HG03064 (cell line): ENCODE measurements around the gene ADAMTS6.
"Not testable (repeated sequence)": the region's sequence is repeated elsewhere in the genome, so short reads cannot be mapped to it uniquely, and the experiment has no call there.

Experiments
- ATAC-seq: cut with Tn5 transposase; IDR thresholded peaks from one replicate; pipeline ENCODE4 v1.9.1; 2021; ENCODE audit warnings: low read depth; ENCODE audit not compliant: unreplicated experiment

Gene ADAMTS6, protein sequence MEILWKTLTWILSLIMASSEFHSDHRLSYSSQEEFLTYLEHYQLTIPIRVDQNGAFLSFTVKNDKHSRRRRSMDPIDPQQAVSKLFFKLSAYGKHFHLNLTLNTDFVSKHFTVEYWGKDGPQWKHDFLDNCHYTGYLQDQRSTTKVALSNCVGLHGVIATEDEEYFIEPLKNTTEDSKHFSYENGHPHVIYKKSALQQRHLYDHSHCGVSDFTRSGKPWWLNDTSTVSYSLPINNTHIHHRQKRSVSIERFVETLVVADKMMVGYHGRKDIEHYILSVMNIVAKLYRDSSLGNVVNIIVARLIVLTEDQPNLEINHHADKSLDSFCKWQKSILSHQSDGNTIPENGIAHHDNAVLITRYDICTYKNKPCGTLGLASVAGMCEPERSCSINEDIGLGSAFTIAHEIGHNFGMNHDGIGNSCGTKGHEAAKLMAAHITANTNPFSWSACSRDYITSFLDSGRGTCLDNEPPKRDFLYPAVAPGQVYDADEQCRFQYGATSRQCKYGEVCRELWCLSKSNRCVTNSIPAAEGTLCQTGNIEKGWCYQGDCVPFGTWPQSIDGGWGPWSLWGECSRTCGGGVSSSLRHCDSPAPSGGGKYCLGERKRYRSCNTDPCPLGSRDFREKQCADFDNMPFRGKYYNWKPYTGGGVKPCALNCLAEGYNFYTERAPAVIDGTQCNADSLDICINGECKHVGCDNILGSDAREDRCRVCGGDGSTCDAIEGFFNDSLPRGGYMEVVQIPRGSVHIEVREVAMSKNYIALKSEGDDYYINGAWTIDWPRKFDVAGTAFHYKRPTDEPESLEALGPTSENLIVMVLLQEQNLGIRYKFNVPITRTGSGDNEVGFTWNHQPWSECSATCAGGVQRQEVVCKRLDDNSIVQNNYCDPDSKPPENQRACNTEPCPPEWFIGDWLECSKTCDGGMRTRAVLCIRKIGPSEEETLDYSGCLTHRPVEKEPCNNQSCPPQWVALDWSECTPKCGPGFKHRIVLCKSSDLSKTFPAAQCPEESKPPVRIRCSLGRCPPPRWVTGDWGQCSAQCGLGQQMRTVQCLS (N-terminal part only)

DNA sequence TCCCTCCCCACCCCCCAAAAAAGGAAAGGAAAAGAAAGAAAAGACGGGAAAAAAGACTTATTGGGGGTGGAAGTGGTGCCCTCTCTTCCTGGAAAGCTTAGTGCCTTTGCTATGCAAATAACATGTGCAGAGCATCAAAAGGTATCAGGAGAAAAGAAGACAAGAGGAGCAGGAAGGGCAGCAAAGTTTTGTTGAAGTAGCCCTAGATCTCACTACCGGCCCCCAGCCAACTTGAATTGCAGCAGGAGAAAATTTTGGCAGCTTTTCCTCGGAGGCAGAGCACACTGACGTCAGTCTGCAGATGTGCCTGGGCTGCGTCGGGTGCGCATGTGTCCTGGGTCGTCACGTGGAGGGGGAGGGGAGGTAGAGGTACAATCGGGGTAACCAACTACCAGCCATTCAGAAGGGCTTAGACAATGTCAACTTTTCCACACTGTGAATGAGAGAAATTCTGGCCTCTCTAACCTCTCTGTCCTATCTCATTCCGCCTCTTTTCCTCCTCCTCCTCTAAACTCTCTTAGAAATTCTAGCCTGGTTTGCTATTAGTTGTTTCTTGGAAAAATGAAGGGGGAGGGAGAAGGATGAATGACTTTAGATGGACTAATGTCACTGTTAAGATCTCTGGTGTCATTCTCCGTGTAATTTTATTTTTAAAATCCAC lies at the start of gene ADAMTS6:
TSS of gene ADAMTS6 (minus strand) at position 286 of the 661 bp plus-strand sequence. CDS start 8,247 bp downstream, outside the sequence.
- ATAC-seq = peak; percentile 72

DNA sequence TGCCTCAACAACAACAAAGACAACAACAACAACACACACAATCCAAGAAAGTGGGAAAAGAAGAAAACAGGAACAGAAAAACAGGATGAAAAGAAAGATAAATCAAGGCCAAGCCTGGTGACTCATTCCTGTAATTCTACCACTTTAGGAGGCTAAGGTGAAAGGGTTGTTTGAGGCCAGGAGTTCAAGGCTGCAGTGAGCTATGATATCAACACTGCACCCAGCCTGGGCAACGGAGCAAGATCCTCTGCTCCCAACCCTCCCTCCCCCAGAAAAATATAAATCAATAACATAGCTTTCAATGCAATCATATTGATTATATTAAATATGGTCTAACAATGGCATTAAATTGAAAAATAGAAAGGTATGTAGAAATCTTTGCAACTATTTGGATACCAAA lies 49.2 kb upstream of the ADAMTS6 start:
- no peak for ATAC-seq

DNA sequence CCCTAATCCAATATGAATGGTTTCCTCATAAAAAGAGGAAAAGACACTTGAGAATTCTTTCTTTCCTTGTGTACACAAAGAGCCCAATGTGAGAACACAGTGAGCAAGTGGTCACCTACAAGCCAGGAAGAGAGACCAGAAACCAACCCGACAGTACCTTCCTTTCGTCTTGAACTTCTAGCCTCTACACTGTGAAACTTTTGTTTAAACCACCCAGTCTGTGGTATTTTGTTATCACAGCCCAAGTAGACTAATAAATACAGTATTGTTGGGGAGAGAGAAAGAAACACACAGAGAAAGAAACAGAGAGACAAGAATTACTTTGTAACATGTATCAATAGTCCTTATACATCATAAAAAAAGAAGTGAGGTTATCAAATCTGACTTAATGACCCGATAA lies 44.0 kb upstream of the ADAMTS6 start:
- no peak for ATAC-seq

DNA sequence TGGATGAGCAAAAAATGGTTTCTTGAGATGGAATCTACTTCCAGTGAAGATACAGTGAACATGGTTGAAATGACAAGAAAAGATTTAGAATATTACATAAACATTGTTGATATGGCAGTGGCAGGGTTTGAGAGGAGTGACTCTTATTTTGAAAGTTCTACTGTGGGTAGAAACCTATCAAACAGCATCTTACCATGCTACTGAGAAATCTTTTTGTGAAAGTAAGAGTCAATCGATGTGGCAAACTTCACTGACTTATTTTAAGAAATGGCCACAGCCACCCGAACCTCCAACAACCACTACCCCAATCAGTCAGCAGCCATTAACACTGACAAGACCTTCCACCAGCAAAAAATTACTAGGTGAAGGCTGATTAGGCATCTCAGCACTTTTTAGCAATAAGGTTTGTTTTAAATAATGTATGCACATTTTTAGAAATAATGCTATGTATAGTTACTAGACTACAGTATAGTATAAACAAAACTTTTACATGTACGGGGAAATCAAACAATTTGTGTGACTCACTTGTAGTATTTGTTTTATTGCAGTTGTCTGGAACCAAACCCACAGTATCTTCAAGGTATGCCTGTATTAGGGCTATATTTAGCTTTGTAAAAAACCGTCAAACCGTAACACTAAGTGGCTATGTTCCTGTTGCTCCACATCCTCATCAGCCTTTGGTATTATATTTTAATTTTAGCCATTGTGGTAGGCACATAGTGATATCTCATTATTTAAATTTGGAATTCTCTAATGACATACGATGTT lies 30.6 kb upstream of the ADAMTS6 start:
- ATAC-seq = no peak

DNA sequence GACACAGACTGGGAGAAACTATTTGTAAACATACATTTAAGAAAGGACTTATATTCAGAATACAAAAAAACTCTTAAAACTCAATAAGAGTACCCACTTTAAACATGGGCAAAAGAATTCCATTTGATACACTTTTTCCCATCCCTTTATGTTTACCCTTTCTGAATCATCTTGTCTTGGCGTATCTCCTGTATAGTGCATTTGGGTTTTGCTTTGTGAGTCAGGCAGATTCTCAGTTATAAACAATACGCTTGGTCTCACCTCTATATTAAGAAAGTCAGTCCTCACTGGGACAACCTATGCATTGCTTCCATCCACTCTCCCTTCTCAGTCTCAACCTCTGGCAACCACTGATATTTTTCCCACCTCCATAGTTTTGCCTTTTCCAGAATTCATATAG lies 27.3 kb upstream of the ADAMTS6 start:
- no peak for ATAC-seq

DNA sequence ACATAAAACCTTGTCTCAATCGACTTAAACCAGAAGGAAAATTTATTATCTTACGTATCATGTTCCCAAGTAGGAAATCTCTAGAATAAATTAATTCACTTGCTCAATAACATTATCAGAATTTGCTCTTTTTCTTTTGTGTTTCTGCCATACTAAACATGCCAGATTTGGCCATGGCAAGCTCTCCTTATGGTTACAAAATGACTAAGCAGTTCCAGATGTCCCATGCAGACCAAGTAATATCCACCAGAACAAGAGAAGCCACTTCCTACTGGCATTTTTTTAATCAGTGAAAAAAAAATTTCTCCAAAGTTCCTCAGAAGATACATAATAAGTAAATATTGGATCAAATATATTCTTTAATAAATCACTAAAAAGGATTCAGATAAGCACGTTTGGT lies 25.2 kb upstream of the ADAMTS6 start:
- no peak for ATAC-seq

DNA sequence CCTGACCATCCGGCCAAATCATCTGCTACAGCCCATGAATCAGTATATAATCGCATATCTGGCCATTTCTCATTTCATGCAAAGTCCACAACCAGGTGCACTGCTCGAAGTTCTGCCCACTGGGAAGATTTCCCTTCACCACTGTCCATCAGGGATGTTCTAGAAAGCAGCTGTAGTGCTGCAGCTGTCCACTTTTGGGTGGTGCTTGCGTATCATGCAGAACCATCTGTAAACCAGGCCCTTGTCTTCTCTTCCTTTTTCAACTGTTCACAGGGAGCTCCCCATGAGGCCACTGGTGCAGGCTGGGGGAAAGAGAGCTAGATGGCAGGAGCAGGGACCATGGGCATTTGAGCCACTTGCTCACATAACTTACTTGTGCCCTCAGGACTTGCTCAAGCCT lies 7.4 kb upstream of the ADAMTS6 start:
- no peak for ATAC-seq

DNA sequence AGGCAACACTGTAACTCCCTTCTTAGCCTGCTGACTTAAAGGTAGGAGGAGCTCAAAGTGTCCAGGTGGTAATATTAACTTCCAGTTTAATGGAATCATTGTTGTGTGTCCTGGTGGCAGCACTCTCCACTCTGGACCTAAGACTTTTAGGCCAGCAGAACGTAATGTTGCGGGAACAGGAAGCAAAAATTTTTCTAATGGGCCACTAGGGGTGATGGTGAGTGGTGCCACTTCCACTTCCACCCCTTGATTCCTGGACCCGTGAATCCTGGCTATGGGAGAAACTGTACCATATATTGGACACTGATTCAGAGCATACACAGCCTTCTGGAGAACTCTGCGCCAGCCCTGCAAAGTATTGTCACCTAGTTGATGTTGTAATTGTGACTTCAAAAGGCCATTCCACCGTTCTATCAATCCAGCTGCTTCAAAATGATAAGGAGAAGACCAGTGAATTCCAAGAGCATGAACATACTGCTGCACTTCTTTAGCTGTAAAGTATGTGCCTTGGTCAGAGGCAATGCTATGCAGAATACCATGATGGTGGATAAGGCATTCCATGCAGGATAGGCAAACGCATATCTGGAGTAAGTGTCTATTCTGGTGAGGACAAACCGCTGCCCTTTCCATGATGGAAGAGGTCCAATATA lies 6.4 kb upstream of the ADAMTS6 start:
- ATAC-seq = not testable (repeated sequence)

DNA sequence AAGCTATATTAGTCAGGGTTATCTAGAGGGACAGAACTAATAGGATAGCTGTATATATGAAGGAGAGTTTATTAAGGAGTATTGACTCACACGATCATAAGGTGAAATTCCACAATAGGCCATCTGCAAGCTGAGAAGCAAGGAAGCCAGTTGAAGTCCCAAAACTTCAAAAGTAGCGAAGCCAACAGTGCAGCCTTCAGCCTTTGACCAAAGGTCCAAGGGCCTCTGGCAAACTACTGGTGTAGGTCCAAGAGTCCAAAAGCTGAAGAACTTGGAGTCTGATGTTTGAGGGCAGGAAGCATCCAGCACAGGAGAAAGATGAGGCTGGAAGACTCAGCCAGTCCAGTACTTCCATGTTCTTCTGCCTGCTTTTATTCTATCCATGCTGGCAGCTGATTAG lies 5.1 kb upstream of the ADAMTS6 start:
- not testable (repeated sequence) for ATAC-seq

DNA sequence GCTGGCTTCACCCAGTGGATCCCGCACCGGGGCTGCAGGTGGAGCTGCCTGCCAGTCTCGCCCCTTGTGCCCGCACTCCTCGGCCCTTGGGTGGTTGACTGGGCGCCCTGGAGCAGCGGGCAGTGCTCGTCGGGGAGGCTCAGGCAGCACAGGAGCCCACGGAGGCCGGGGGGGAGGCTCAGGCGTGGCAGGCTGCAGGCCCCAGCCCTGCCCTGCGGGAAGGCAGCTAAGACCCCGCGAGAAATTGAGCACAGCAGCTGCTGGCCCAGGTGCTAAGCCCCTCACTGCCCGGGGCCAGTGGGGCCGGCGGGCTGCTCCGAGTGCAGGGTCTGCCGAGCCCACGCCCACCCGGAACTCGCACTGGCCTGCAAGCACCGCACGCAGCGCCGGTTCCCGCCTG lies 3.7 kb upstream of the ADAMTS6 start:
- ATAC-seq = no peak

DNA sequence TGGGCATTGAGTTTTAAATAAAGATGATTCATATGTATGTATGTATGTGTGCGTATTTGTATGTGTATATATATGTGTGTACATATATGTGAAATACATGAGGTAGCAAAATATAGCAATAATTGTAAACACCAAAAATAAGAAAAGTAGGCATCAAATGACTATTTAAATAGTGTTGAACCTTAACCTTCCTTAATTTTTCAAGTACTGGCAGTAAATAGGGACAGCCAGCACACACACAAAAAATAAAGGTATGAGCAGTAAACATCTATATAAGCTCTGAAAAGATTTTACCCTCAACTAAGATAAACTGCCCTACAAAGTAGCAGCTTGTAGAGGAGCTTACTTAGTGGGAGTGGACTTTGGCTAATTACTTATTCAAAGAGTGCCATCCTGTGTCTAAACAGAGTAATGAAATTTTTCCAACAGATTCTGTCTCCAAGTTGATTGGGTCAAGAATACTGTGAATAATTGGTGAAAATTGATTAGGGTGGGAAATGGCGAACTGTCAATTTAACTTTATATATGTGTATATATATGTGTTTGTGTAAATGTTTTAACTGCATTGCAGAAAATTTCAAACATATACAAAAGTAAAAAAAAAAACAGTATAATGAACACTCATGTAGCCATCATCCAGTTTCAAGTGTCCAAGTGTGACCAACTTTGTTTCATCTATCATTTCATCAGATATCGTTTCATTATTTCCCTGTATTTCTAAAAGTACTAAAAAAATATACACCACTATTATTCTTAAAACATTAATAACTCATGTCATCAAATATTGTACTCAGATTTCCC lies 2.0 kb upstream of the ADAMTS6 start:
- peak; percentile 39 for ATAC-seq

DNA sequence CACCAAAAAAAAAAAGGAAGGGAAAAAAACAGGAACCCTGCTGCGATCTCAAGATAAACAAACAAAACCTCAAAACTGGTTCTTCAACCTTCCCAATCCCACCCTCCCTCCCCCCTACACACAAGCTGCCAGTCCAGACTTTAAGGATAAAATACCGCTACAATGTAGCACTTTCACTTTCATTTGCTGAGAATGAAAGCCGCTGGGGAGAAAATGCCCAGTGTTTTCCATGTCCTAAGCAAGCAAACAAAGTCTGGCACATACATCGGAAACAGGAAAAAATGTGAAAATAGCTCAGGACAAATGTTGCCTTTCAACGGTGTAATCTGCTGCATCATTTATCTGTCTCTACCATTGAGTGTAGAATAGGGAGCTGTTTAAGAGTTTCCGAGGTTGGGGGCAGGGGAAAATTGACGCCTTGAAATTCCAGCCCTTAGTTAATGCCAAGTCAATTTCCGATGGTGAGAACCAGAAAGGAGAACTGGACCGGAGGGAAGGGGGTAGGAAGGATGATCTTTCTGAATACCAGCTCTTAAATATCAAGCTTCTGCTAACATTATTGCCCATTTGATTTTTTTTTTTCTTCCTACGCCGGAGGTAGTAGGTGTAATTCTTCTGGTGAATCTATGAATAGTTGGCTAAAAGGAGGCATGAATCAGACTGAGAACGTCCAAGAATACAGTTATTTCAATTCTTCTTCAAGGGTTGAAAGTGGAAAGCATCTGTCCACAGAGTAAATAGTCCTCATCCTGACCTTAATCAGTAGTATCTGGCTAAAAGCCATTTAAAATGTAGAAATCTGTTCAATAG lies 1.2 kb upstream of the ADAMTS6 start:
- no peak for ATAC-seq

DNA sequence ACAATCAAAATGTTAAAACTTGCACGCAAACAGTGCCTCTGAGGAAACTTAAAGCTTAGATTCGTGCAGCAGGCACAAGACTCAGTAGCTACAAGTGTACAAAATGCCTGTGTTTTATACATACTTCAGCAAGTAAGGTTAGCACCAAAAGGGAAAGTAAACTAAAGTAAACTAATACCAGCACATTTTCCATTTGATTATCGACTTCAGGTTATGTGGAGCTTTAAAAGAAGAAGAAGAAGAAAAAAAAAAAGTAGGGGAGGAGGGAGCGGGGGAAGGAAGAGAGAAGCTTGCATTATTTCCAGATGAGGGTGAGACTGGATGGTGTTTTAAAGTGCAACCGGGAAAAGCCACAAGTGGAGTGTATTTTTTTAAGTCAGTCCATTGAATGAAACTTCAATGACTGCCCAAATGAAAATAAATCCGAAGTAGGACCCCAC lies 596 bp upstream of the ADAMTS6 start:
- no peak for ATAC-seq

DNA sequence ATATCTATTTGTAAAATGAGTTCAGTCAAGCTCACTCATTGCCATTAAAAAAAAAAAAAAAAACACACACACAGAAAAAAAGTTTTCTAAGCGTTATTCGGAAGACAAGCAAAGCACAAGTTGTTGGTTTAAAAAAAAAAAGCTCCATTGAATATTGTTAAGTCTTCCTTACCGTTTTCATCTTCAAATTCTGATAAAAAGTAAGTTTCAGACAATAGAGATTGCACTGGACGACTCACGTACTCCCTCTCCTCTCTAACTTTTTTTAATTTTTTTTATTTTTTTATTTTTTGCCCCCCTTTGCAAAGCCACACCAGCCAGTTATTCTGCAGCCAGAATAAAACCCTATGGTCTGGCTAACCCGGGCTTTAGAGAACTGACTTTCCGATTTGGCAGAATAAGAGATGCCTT lies 544 bp downstream of the ADAMTS6 start:
- no peak for ATAC-seq

DNA sequence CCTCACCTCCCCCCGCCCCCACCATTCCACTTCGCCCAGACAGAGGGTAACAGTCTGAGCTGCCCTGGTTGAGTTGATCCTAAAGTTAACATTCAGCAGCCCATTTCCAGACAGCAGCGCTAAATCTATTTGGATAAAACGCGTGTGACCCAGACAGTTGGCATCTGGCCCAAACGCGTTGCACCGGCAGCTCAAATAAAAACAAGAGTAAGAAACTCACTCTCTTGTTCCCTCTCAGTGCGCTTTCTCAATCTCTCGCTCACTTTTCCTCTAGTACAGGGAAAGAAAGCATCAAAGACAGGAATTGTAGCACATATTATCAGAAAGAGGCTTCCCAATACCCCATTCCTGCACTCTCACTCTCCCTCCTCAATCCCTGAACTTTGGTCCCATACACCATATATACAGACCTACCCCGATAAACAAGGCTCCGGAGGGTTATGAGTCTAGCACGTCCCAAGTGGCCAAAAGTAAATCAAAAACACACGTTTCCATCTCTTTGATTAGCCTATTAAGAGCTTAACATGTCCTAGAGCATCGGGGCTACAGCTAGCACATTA lies 1.3 kb downstream of the ADAMTS6 start:
- ATAC-seq = no peak

DNA sequence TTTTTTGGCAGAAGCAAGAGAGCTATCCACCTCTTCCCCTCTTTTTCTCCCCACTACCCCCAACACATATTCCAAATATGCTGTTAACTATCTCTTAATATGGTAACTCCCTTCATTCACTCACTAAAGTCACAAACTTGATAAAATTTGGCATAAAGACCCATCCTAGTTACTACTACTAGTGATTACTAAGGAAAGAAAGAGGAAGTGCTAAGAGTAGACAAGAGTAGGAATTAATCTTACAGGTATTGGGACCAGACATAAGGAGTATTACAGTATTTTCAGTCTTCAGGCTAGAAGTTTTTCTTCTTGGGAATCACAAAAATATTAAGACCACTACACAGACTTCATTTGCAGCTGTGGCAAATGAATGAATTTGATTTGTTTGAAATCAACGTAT lies 2.2 kb downstream of the ADAMTS6 start:
- no peak for ATAC-seq

DNA sequence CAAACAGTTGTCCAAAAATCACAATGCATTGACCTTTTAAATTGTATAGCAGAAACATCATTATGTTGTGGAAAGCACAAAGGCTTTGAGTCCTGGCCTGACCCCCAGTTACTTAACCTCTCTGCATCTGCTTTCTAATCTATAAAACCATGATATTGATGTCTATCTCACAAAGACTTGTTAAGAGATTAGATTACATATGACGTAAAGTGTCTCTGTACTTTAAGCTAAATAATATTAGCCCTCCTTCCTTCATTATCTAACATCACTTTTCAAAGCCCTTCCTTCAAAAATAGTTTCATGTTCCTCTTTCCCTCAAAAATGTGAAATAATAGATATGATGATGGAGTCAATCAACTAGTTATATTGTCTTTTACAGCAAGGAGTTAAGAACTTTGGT lies 3.4 kb downstream of the ADAMTS6 start:
- ATAC-seq = no peak

DNA sequence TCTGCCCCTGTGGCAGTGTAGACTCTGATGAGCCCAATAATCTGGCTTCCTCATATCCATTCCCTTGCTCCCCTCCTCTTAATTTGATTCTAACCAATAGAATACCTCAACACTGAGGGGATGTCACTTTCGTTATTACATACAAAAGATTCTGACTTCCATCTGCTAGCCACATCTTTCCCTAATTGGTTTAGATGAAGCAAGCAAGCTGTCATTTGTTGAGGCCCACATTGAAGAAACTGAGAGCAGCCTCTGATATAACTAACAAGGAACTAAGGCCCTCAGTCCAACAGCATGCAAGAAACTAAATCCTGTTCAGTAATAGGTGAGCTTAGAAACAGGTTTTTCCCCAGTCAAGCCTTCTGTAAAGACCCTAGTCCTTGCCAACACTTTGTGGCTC lies 5.8 kb downstream of the ADAMTS6 start:
- ATAC-seq = no peak
